WTC11 (cell line): Measurements from ENCODE around the gene FGFR2. TPM values are rescaled to one million over a fixed set of nuclear protein-coding genes. Genes with fewer than 3 reads are reported as not detected.

Experiments used
- ATAC-seq: fragments of 200-7000 bp; cut with Tn5 transposase; 2 replicates; pipeline ENCODE4 v1.10.0; 2021; ENCODE audit warnings: mild to moderate bottlenecking, moderate library complexity
- CTCF ChIA-PET: fragments of 300-600 bp; sonication (Branson Sonifier 250); formaldehyde crosslinking; loops from one replicate; lab custom pipeline; 2021; ENCODE audit warnings: antibody characterized with exemption; lab: Charles Lee
- POLR2A ChIA-PET: fragments of 350-600 bp; sonication (Branson Sonifier 250); formaldehyde crosslinking; loops from one replicate; lab custom pipeline; 2021; ENCODE audit warnings: antibody characterized with exemption; lab: Charles Lee
- DNase-seq: peaks from one replicate; pipeline ENCODE4 v3.0.0; 2021; ENCODE audit warnings: low spot score
- H3K27ac Mint-ChIP-seq: 2 replicates; pipeline ENCODE4 v1.8.0; 2021; ENCODE audit warnings: mixed read lengths
- H3K27me3 Mint-ChIP-seq: 2 replicates; pipeline ENCODE4 v1.8.0; 2021; ENCODE audit warnings: low read depth, mild to moderate bottlenecking, moderate library complexity, mixed read lengths
- H3K36me3 Mint-ChIP-seq: 2 replicates; pipeline ENCODE4 v1.8.0; 2021; ENCODE audit warnings: mixed read lengths
- H3K4me1 Mint-ChIP-seq: 2 replicates; pipeline ENCODE4 v1.8.0; 2022; ENCODE audit warnings: mixed read lengths
- H3K4me3 Mint-ChIP-seq: 2 replicates; pipeline ENCODE4 v1.8.0; 2021; ENCODE audit warnings: mild to moderate bottlenecking, moderate library complexity, mixed read lengths
- H3K9me3 Mint-ChIP-seq: 2 replicates; pipeline ENCODE4 v1.8.0; 2021; ENCODE audit warnings: mixed read lengths
- CREB1 ChIP-seq: sonication (generic); formaldehyde crosslinking; IDR thresholded peaks from 2 replicates; pipeline ENCODE4 v1.8.0; 2023; ENCODE audit warnings: mild to moderate bottlenecking, missing genetic modification reagents
- E2F5 ChIP-seq: sonication (generic); formaldehyde crosslinking; IDR thresholded peaks from 2 replicates; pipeline ENCODE4 v1.8.1; 2022; ENCODE audit warnings: mild to moderate bottlenecking, moderate library complexity, missing genetic modification reagents
- ERG ChIP-seq: fragments of 250-450 bp; sonication (Bioruptor Pico); IDR thresholded peaks from 2 replicates; pipeline ENCODE4 v1.8.0; 2021; ENCODE audit warnings: mild to moderate bottlenecking
- FOXK1 ChIP-seq: sonication (generic); formaldehyde crosslinking; IDR thresholded peaks from 2 replicates; pipeline ENCODE4 v1.8.0; 2022; ENCODE audit warnings: mild to moderate bottlenecking, moderate library complexity, missing genetic modification reagents
- FOXP1 ChIP-seq: sonication (generic); formaldehyde crosslinking; IDR thresholded peaks from 2 replicates; pipeline ENCODE4 v1.8.0; 2022; ENCODE audit warnings: missing genetic modification reagents, mild to moderate bottlenecking, moderate library complexity, borderline replicate concordance
- GABPB1 ChIP-seq: sonication (generic); formaldehyde crosslinking; IDR thresholded peaks from 2 replicates; pipeline ENCODE4 v1.8.1; 2023; ENCODE audit warnings: mild to moderate bottlenecking, missing genetic modification reagents
- HMGA2 ChIP-seq: fragments of 250-450 bp; sonication (Bioruptor Pico); IDR thresholded peaks from 2 replicates; pipeline ENCODE4 v1.4.0; 2021; ENCODE audit warnings: mild to moderate bottlenecking, moderate library complexity
- IRF2 ChIP-seq: sonication (generic); formaldehyde crosslinking; IDR thresholded peaks from 2 replicates; pipeline ENCODE4 v1.8.0; 2022; ENCODE audit warnings: low read depth, missing genetic modification reagents, borderline replicate concordance
- KAT7 ChIP-seq: sonication (generic); formaldehyde crosslinking; IDR thresholded peaks from 2 replicates; pipeline ENCODE4 v1.8.1; 2023; ENCODE audit warnings: missing genetic modification reagents, mild to moderate bottlenecking, borderline replicate concordance
- OVOL2 ChIP-seq: fragments of 250-450 bp; sonication (Bioruptor Pico); IDR thresholded peaks from 2 replicates; pipeline ENCODE4 v1.9.0; 2021; ENCODE audit warnings: mild to moderate bottlenecking, borderline replicate concordance
- PREB ChIP-seq: sonication (generic); formaldehyde crosslinking; IDR thresholded peaks from 2 replicates; pipeline ENCODE4 v1.8.1; 2022; ENCODE audit warnings: mild to moderate bottlenecking, missing genetic modification reagents, moderate library complexity, borderline replicate concordance
- RELA ChIP-seq: sonication (generic); formaldehyde crosslinking; IDR thresholded peaks from 2 replicates; pipeline ENCODE4 v1.8.1; 2022; ENCODE audit warnings: missing genetic modification reagents, mild to moderate bottlenecking, borderline replicate concordance
- SMAD4 ChIP-seq: sonication (generic); formaldehyde crosslinking; IDR thresholded peaks from 2 replicates; pipeline ENCODE4 v1.8.0; 2022; ENCODE audit warnings: mild to moderate bottlenecking, missing genetic modification reagents
- SP1 ChIP-seq: sonication (generic); formaldehyde crosslinking; conservative IDR thresholded peaks from 2 replicates; pipeline ENCODE4 v1.8.1; 2022; ENCODE audit warnings: missing genetic modification reagents
- TEAD1 ChIP-seq: sonication (generic); formaldehyde crosslinking; IDR thresholded peaks from 2 replicates; pipeline ENCODE4 v1.8.0; 2022; ENCODE audit warnings: mild to moderate bottlenecking, missing genetic modification reagents
- ZBTB21 ChIP-seq: sonication (generic); formaldehyde crosslinking; IDR thresholded peaks from 2 replicates; pipeline ENCODE4 v1.8.1; 2023; ENCODE audit warnings: mild to moderate bottlenecking, missing genetic modification reagents, borderline replicate concordance
- ZBTB43 ChIP-seq: sonication (generic); formaldehyde crosslinking; IDR thresholded peaks from 2 replicates; pipeline ENCODE4 v1.8.1; 2023; ENCODE audit warnings: mild to moderate bottlenecking, missing genetic modification reagents
- ZNF138 ChIP-seq: sonication (generic); formaldehyde crosslinking; conservative IDR thresholded peaks from 2 replicates; pipeline ENCODE4 v1.8.1; 2022; ENCODE audit warnings: mild to moderate bottlenecking, moderate library complexity, missing genetic modification reagents
- ZNF232 ChIP-seq: sonication (generic); formaldehyde crosslinking; IDR thresholded peaks from 2 replicates; pipeline ENCODE4 v1.8.0; 2022; ENCODE audit warnings: mild to moderate bottlenecking, missing genetic modification reagents
- ZNF396 ChIP-seq: fragments of 250-450 bp; sonication (Bioruptor Pico); IDR thresholded peaks from 2 replicates; pipeline ENCODE4 v1.8.0; 2021; ENCODE audit warnings: mild to moderate bottlenecking, moderate library complexity, borderline replicate concordance
- ZNF416 ChIP-seq: fragments of 250-450 bp; sonication (Bioruptor Pico); IDR thresholded peaks from 2 replicates; pipeline ENCODE4 v1.9.0; 2021; ENCODE audit warnings: mild to moderate bottlenecking, inconsistent platforms
- ZNF423 ChIP-seq: fragments of 250-450 bp; sonication (Bioruptor Pico); IDR thresholded peaks from 2 replicates; pipeline ENCODE4 v2.1.2; 2022; ENCODE audit warnings: mild to moderate bottlenecking, moderate library complexity
- ZNF532 ChIP-seq: fragments of 250-450 bp; sonication (Bioruptor Pico); IDR thresholded peaks from 2 replicates; pipeline ENCODE4 v1.9.0; 2021; ENCODE audit warnings: mild to moderate bottlenecking, borderline replicate concordance
- ZNF671 ChIP-seq: fragments of 250-450 bp; sonication (Bioruptor Pico); IDR thresholded peaks from 2 replicates; pipeline ENCODE4 v1.8.0; 2021; ENCODE audit warnings: mild to moderate bottlenecking
- total RNA-seq: library from RNA; stranded (reverse); gene quantifications from 3 replicates; pipeline ENCODE4 v1.2.3, GENCODE V29; 2021

The FGFR2 gene
- total RNA-seq, 1 experiment from 2014 or later, result 95.0 TPM

GRCh38 chr10:121457729-121458128 lies 140.5 kb downstream of the FGFR2 start:
- POLR2A ChIA-PET, result interaction anchor here (0.6 kb wide), 1 partner anchor 1394 kb away, joined by 3 read pairs; no protein-coding TSS in a partner anchor
- H3K9me3 Mint-ChIP-seq, result peaks cover 4% of the 10 kb centered on the region; the same call in 1 of the 2 replicates
- no peak overlapping the region for H3K27ac Mint-ChIP-seq
- H3K4me3 Mint-ChIP-seq, result no peak overlapping the region
- H3K27me3 Mint-ChIP-seq, result peaks cover 2% of the 10 kb centered on the region; the same call in 1 of the 2 replicates
- no peak for ATAC-seq
- TF ChIP-seq FOXP1 (no peak), ZNF532 (no peak), ZNF138 (CRISPR knock-in tag) (no peak), ZNF232 (CRISPR knock-in tag) (no peak), GABPB1 (CRISPR knock-in tag) (no peak), HMGA2 (CRISPR knock-in tag) (no peak), CREB1 (CRISPR knock-in tag) (no peak), ZNF423 (no peak), SMAD4 (CRISPR knock-in tag) (no peak), ERG (no peak), ZNF416 (CRISPR knock-in tag) (no peak), ZNF671 (CRISPR knock-in tag) (no peak), ZNF396 (CRISPR knock-in tag) (no peak), IRF2 (no peak), TEAD1 (CRISPR knock-in tag) (no peak), RELA (CRISPR knock-in tag) (no peak), E2F5 (CRISPR knock-in tag) (no peak), ZBTB43 (no peak)
- no peaks in the 10 kb centered on the region for H3K36me3 Mint-ChIP-seq
- peaks cover 19% of the 10 kb centered on the region for H3K4me1 Mint-ChIP-seq
- DNase-seq, result no peak
- CTCF ChIA-PET, result interaction anchor here (1.2 to 1.4 kb wide), 2 partner anchors 152 to 239 kb away, joined by 3 to 4 read pairs; no protein-coding TSS in a partner anchor

- no peak overlapping the region for H3K27ac Mint-ChIP-seq
- POLR2A ChIA-PET, result no interaction called here
- CTCF ChIA-PET, result no interaction called here
Measured at GRCh38 chr10:121455377-121455776, 142.9 kb downstream of the FGFR2 start.

More at GRCh38 chr10:121455377-121455776, 142.9 kb downstream of the FGFR2 start:
- Mint-ChIP-seq H3K36me3 (no peaks in the 10 kb centered on the region), H3K4me3 (no peak overlapping the region), H3K9me3 (no peaks in the 10 kb centered on the region), H3K4me1 (peaks cover 17% of the 10 kb centered on the region), H3K27me3 (peaks cover 2% of the 10 kb centered on the region; the same call in 1 of the 2 replicates)
- no peak for DNase-seq
- no peak for ATAC-seq
- TF ChIP-seq KAT7 (CRISPR knock-in tag) (no peak), SP1 (no peak), CREB1 (CRISPR knock-in tag) (no peak), PREB (CRISPR knock-in tag) (no peak), FOXK1 (no peak), ZBTB21 (CRISPR knock-in tag) (no peak), OVOL2 (no peak)
